Cardiac muscle cell (in vitro differentiated cells and primary cell): ENCODE measurements around the gene SIRT6. TPM values are rescaled to one million over a fixed set of nuclear protein-coding genes. Genes with fewer than 3 reads are reported as not detected.

Experiments
- DNase-seq, 2 donors: peaks; one replicate each; pipeline versions ENCODE4 v3.0.0 to v3.0.0-alpha.2; 2010 to 2017; ENCODE audit warnings: low read depth in 1 of 2, low spot score in 1 of 2
- H3K27ac ChIP-seq: fragments of 200-600 bp; sonication (generic); 2 replicates; pipeline ENCODE4 v1.5.1; 2016
- H3K27me3 ChIP-seq: fragments of 200-600 bp; sonication (generic); 2 replicates; pipeline ENCODE4 v1.6.0; 2016; ENCODE audit warnings: control low read depth
- H3K36me3 ChIP-seq: fragments of 200-600 bp; sonication (generic); 2 replicates; pipeline ENCODE4 v1.5.1; 2016; ENCODE audit warnings: control low read depth
- H3K4me1 ChIP-seq: fragments of 200-600 bp; sonication (generic); 2 replicates; pipeline ENCODE4 v1.8.1; 2017; ENCODE audit warnings: low read depth, mild to moderate bottlenecking, mixed run types
- H3K4me3 ChIP-seq: fragments of 200-600 bp; sonication (generic); 2 replicates; pipeline ENCODE4 v1.5.1; 2016; ENCODE audit warnings: mild to moderate bottlenecking
- H3K9me3 ChIP-seq: fragments of 200-600 bp; sonication (generic); 2 replicates; pipeline ENCODE4 v1.5.1; 2017; ENCODE audit warnings: low read depth, mild to moderate bottlenecking, control low read depth
- CTCF ChIP-seq: IDR thresholded peaks from 2 replicates; pipeline ENCODE4 v1.5.1; 2012; ENCODE audit warnings: low read depth, mild to moderate bottlenecking, low read length
- polyA plus RNA-seq: library from polyadenylated mRNA; unstranded; fragments of >200 nt; fragmentation: Nextera tagmentation; extraction: Ambion mirVana; gene quantifications from 2 replicates; pipeline ENCODE4 v1.2.1, GENCODE V29; 2016
- total RNA-seq: library from RNA; depleted of rRNA; stranded (reverse); fragments of >200 nt; gene quantifications from 2 replicates; pipeline ENCODE4 v1.2.3, GENCODE V29; 2016

SIRT6 gene
- total and polyA plus RNA-seq, 2 experiments from 2014 or later: 11.3 to 34.2 TPM

DNA sequence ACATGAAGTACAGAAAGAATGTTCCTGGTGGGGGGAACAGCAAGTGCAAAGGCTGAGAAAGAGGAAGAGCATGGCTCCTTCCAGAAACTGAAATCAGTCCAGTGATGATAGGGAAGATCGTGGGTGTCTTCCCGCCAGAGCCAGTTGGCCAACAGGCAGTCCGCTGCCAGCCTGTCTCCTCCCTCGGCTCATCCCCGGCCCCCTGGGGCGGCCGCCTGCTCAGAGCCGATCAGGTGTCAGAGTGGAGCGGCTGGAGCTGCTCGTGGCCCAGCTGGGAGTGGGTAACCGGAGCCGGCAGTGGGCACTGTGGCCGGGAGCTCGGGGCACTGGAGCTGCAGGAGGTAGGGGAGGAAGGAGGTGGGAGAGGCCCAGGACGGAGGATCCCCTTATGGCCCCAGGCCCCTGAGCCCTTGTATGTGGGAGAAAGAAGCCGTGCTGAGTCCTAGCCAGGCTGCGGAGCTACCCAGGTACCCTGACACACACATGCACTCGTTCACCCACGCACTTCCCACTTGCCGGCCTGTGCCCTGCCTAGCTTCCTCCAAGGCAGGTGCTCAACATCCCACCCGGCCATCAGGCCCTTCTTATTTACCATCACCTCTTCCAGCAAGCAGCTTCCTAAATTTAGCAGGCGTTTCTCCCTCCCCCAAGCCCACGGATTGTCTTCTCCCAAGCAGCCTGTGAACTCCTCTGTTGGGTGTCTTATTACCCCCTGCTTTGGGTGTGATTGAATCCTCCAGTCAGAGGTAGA lies 1.8 kb upstream of the SIRT6 start:
- no peak overlapping the region for H3K27ac ChIP-seq
- H3K4me1 ChIP-seq: no peaks in the 10 kb centered on the region
- no peak overlapping the region for H3K4me3 ChIP-seq
- H3K27me3 ChIP-seq: no peaks in the 10 kb centered on the region
- H3K36me3 ChIP-seq: no peaks in the 10 kb centered on the region
- no peak for TF ChIP-seq CTCF
- no peaks in the 10 kb centered on the region for H3K9me3 ChIP-seq
- DNase-seq: no peak

GRCh38 chr19:4181053-4181508 lies 1.3 kb downstream of the SIRT6 start:
- Histone ChIP-seq H3K27ac (no peak overlapping the region), H3K27me3 (no peaks in the 10 kb centered on the region), H3K4me3 (no peak overlapping the region), H3K9me3 (no peaks in the 10 kb centered on the region), H3K36me3 (no peaks in the 10 kb centered on the region), H3K4me1 (no peaks in the 10 kb centered on the region)
- no peak for DNase-seq
- no peak for TF ChIP-seq CTCF

DNA sequence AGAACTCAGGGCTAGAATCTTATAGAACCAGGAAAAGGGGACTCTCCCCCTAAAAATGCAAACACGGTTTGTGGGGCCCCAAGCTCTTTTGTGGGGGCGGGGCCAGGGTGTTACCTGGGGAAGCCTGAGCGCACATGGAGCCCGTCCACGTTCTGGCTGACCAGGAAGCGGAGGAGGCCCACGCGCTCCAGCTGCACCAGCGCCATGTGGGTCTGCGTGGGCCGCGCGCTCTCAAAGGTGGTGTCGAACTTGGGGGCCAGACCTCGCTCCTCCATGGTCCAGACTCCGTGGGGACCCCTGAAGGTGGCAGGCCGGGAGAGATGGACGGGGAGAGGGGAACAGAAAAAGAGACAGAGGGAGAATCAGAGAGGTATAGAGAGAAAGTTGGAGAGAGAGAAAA lies 3.4 kb downstream of the SIRT6 start:
- Histone ChIP-seq H3K4me3 (no peak overlapping the region), H3K27me3 (no peaks in the 10 kb centered on the region), H3K36me3 (no peaks in the 10 kb centered on the region), H3K27ac (no peak overlapping the region), H3K9me3 (no peaks in the 10 kb centered on the region), H3K4me1 (no peaks in the 10 kb centered on the region)
- DNase-seq: no peak
- no peak for TF ChIP-seq CTCF

GRCh38 chr19:4177146-4177545 lies 5.2 kb downstream of the SIRT6 start:
- Histone ChIP-seq H3K36me3 (no peaks in the 10 kb centered on the region), H3K4me3 (no peak overlapping the region), H3K27ac (no peak overlapping the region), H3K27me3 (peaks cover 8% of the 10 kb centered on the region), H3K9me3 (no peaks in the 10 kb centered on the region), H3K4me1 (no peaks in the 10 kb centered on the region)
- DNase-seq: no peak
- TF ChIP-seq CTCF: no peak

- no peaks in the 10 kb centered on the region for H3K4me1 ChIP-seq
Measured at GRCh38 chr19:4175669-4175931, 6.8 kb downstream of the SIRT6 start.

More at GRCh38 chr19:4175669-4175931, 6.8 kb downstream of the SIRT6 start:
- Histone ChIP-seq H3K27ac (no peak overlapping the region), H3K36me3 (no peaks in the 10 kb centered on the region), H3K9me3 (no peaks in the 10 kb centered on the region), H3K27me3 (peaks cover 13% of the 10 kb centered on the region), H3K4me3 (no peak overlapping the region)
- DNase-seq: no peak
- no peak for TF ChIP-seq CTCF
